ENCODE data around the gene CHST3.

CHST3 gene

DNA sequence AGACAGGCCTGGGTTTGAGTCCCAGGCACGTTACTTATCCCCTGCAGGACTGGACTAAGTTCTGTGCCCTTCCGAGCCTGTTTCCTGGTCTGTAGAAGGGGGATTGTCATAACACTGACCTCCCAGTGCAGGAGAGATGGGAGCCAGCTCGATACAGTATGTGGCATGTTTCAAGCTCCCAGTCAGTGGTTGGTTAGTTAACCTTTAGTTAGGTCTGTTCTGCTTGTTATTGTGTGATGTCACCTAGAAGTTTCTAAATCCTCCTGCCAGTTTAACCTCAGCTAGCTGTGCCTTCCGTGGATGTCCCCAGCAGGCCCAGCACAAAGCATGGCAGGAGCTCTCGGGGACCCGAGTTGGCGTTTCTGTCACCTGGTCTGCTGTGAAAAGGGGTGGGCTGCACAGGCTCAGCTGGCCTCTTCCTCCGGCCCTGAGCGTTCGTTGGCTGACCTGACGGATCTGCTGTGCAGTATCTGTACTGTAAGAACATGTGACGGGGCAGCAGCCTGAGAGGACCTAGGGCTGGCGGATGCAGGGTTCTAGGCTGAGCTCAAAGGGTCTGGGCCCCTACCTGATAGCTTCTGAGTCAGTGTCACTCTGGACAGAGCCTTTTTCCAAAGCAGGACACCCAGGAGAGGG lies 71.2 kb downstream of the CHST3 start:
- no peak for DNase-seq

DNA sequence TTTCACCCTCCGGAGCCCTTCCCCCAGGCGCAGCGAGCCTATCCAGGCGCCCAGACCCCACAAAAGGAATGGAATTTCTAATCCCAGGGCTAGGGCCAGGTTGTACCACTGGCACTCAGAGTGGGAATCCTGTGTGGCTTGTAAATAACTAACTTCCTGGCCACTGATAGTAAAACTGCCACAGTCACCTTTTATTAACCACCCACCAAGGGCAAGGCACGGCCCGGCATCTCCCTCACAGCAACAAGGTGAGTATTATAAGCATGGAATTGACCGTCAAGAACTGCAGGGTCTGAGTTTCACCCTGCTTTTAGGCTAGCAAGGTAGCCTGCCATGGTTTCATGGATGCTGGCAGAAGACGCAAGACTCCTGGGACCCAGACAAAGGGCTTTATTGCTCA lies 73.1 kb downstream of the CHST3 start:
- no peak for DNase-seq

DNA sequence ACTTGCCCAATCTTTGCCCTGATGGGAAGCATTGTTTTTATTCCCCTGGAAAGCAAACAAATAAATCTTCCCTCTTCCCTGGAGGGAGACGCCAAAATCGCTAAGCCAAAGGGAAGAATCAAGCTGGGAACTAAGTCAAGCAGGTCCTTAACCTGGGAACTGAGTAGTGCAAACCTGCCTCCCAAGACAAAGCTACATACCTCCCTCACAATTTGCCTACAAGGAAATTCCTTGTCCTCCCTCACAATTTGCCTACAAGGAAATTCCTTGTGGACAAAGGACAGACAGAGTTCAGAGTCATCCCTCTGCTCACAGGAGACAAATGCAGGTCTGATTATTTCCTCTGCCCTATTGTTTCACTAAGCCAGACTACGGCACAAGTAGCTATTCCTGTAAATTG lies 73.6 kb downstream of the CHST3 start:
- no peak for DNase-seq

- no peak for DNase-seq
Observed at GRCh38 chr10:72038458-72039001, 74.3 kb downstream of the CHST3 start.

GRCh38 chr10:72039377-72039776 lies 75.2 kb downstream of the CHST3 start:
- no peak for DNase-seq

- no peak for DNase-seq
Observed at GRCh38 chr10:72041491-72041890, 77.3 kb downstream of the CHST3 start.

GRCh38 chr10:72043016-72043834 lies 79.0 kb downstream of the CHST3 start:
- DNase-seq: peak; percentile 48

DNA sequence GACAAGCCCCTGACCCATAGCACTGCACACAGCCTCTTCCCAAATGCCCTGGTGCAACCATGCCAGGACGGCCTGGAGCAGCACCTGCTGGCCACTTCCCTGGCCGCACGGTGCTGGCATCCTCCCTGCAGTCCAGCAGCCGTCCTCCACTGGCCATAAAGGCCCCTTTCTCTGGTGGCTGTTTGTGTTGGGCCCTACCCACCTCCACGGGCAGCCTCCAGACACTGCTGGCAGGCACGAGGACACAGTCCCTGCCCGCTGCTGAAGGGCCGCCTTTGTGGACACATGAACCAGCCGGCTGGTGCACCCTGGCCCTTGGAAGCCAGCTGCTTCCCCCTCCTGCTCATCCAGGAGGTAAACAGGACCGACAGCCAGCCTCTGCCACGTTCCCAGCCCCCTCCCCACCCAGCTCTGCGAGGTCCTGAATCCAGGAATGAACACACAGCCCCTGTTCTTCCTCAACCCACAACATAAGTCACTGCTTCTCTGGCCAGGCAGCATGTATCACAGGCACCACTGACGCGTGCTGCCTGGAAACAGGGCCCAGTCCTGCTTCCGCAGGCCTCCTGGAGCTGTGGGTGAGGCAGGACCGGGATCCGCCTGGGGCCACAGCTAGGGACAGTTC lies 80.3 kb downstream of the CHST3 start:
- peak; percentile 72 for DNase-seq

DNA sequence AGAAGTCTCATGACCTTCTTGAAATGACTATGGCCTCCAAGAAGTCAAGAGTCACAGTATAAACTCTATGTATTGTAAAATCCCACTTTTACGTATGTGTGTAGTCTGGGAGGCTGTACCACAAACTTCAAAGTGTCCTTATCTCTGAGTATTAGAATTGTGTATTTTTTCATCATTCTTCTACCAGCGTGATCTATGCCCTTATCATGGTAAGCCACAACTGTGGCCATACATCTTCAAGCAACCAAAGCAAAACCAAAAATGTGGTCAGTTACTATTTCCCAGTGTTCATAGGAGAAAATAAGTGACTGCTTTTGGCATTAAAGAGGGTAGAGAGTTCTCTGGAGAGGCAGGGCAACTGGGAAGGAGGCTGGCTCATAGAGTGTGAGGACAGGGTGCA lies 81.4 kb downstream of the CHST3 start:
- no peak for DNase-seq

GRCh38 chr10:72048450-72049124 lies 84.4 kb downstream of the CHST3 start:
- peak; percentile 94 for DNase-seq

DNA sequence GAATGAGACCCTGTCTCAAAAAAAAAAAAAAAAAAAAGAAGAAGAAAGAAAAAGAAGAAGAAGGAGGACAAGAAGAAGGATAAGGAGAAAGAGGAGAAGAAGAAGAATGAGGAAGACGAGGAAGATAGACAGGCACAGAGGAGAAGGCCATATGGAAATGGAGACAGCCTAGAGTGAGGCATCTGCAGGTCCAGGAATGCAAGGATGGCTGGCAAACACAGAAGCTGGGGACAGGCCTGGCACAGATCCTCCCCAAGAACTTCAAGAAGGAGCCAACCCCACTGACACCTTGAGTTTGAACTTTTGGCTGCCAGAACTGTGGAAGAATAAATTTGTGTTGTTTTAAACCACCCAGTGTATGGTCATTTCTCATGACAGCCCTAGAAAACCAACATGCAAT lies 85.3 kb downstream of the CHST3 start:
- DNase-seq: no peak

GRCh38 chr10:72049969-72050781 lies 86.0 kb downstream of the CHST3 start:
- DNase-seq: no peak

GRCh38 chr10:72050873-72051272 lies 86.7 kb downstream of the CHST3 start:
- DNase-seq: no peak

- DNase-seq: no peak
Observed at GRCh38 chr10:72053690-72054089, 89.5 kb downstream of the CHST3 start.

- DNase-seq: no peak
Observed at GRCh38 chr10:72056113-72056512, 91.9 kb downstream of the CHST3 start.

DNA sequence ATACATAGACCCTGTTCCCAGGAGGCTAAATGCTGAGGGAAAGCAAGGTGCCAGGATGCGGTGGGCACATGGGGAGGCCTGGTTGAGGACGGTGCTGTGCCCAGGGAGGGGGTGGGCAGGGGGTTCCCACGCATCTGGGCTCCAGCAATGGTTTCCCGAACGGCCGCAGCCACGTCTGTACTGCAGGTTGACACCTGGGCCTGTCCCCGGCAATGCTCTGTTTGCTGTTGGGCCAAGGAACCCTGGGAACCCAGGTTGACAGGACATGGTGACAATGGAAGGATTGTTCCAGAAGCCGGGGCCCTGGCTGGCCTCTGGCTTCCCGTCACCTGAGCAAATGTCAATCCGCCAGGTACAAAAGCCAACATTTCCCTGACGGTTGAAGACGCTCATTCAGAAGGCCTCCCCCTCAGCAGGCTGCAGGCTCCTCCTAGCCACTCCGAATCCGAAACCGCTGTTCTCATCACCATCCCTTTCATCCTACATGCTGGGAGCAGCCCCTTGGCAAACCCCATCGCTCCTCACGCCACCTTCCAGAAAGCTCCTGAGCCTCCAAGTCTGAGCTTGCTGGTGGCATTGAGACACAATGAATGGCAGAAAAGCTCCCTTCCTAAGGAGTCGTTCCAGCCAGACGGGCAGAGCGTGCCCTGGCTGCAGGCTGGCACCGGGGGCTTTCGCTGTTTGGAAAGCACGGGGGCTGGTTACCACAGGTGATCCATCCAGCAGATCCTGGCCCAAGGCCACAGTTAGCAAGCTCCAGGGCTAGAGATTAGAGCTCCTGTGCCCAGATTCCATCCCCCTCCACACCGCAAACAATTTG lies 92.9 kb downstream of the CHST3 start:
- no peak for DNase-seq

GRCh38 chr10:72058347-72058898 lies 94.2 kb downstream of the CHST3 start:
- DNase-seq: no peak

DNA sequence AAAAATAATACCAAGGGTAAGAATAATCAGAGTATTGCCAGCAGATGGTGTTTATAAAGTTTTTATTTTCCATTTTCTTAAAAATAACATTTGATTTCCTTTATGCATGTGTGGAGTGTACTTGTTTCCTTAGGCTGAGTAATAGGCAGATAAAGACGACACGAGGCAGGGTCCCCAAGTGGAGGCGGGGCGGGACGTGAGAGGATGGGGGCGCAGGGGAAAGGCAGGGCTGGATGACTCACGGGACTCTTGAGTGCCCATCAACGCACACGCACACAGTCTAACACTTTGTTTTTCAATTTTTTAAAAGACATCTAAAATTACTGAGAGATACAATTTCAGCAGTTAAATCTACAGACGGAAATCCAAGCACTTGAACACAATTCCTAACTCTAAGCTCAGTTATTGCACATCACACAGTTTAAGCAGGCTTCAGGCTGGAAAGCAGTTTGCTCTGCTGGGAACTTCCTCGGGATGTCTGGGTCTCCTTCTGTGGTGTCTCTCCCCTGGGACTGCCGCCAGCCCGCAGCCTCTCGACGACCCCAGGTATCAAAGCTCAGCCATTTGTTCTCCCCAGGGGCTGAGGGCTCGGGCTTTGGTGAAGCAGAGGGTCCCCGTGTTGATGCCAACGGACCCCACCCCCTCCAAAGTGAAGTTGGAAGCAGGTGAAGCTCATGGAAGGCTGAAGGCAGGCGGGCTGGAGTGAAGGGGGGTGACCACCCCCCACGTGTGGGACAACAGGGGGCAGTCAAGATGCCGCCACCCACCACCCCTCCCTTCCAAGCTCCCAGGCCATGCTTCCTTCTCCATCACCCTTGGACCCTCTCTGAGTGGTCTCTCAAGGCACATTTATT lies 95.0 kb downstream of the CHST3 start:
- no peak for DNase-seq

- DNase-seq: no peak
Observed at GRCh38 chr10:72059843-72060822, 95.9 kb downstream of the CHST3 start.
